Measurements from ENCODE around the gene OR13D1.

OR13D1 gene

DNA sequence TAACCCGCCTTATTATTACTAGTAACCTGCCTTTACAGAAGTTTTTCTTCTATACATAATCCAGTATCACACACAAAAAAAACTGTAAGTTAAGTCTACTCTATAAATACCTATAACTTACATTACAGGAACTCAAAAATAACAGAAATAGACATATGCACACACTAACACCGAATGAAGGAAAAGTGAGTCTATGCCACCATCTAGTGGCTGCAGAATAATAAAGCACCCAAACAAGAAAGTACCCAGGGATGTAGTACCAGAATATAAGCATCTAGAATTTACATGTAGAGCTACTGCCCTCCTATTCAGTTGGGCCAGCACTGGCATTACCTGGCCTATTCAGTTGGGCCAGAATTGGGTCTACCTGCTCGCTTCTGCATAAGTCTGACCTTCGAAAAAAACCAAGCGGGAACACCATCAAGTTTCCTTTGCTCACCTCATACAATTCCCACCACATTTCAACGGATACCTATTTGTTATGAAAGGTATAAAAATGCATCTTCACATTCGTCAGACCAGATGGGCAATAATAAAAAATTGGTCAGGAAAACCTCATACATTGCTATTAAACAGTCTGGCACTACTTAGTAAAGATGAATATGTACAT lies 49.2 kb downstream of the OR13D1 start:
- Histone ChIP-seq H3K9me3 (ENCODE audit: control insufficient read depth, insufficient read depth, low read length) (no peaks in the 10 kb centered on the region), H3K27ac (ENCODE audit: low read length) (no peak overlapping the region), H3K4me1 (ENCODE audit: control insufficient read depth, insufficient read depth, low read length) (no peaks in the 10 kb centered on the region), H3K36me3 (ENCODE audit: control insufficient read depth, insufficient read depth, low read length) (no peaks in the 10 kb centered on the region), H3K27me3 (ENCODE audit: control insufficient read depth, insufficient read depth, low read length) (no peaks in the 10 kb centered on the region), H3K4me3 (ENCODE audit: low read length) (no peak overlapping the region)
- whole genome bisulfite sequencing (ENCODE audit: insufficient coverage, insufficient read length): no CpG with 5 or more reads among the region's 7 CpGs
- no peak for DNase-seq (ENCODE audit: low read depth, low spot score)
